Endothelial cell of umbilical vein (primary cell): ENCODE data around the gene SMOC1. TPM values are rescaled to one million over a fixed set of nuclear protein-coding genes. Genes with fewer than 3 reads are reported as not detected.

Experiments
- BruUV-seq: library from RNA; stranded (reverse); fragments of 400-500 nt; replicated peaks from 2 replicates; lab custom pipeline; 2021; lab: Mats Ljungman, UMichigan
- CTCF ChIA-PET: fragments of 300-600, 350-600 bp; sonication (Branson Sonifier 250); formaldehyde crosslinking; loops from one replicate; lab custom pipeline; 2021; ENCODE audit warnings: antibody characterized with exemption, inconsistent platforms; lab: Charles Lee
- POLR2A ChIA-PET: fragments of 300-600, 350-600 bp; sonication (Branson Sonifier 250); formaldehyde crosslinking; loops from one replicate; lab custom pipeline; 2021; ENCODE audit warnings: antibody characterized with exemption, inconsistent platforms; lab: Charles Lee
- DNase-seq: peaks from one replicate; pipeline ENCODE4 v3.0.0-alpha.2; 2011; ENCODE audit warnings: low read depth, low spot score
- FAIRE-seq: peaks from 2 replicates; lab custom pipeline; 2011; peaks lifted over from hg19 to GRCh38; lab: Jason Lieb, UNC
- H2AFZ ChIP-seq: 2 replicates; pipeline ENCODE4 v1.6.0; 2012; ENCODE audit warnings: low read depth, low read length, control low read depth, inconsistent platforms
- H3K27ac ChIP-seq: 2 replicates; pipeline ENCODE4 v1.5.1; 2011; ENCODE audit warnings: low read depth, mild to moderate bottlenecking, control low read depth, low read length, moderate library complexity; ENCODE audit not compliant: insufficient read depth
- H3K27me3 ChIP-seq, 2 experiments: 2 replicates each; pipeline versions ENCODE4 v1.6.0 to v1.6.1; 2011; ENCODE audit warnings: low read length in 2 of 2, mixed read lengths in 1 of 2; ENCODE audit not compliant: control insufficient read depth in 2 of 2, insufficient read depth in 2 of 2
- H3K36me3 ChIP-seq, 2 experiments: 2 replicates in 1 of 2; 3 replicates in 1 of 2; pipeline ENCODE4 v1.5.1; 2011; ENCODE audit warnings: low read length in 2 of 2, mild to moderate bottlenecking in 1 of 2, moderate library complexity in 1 of 2; ENCODE audit not compliant: control insufficient read depth in 2 of 2, insufficient read depth in 2 of 2; ENCODE audit errors: extremely low read depth in 1 of 2
- H3K4me1 ChIP-seq: 3 replicates; pipeline ENCODE4 v1.5.1; 2011; ENCODE audit warnings: mild to moderate bottlenecking, low read length; ENCODE audit not compliant: control insufficient read depth, insufficient read depth; ENCODE audit errors: extremely low read depth
- H3K4me2 ChIP-seq: 2 replicates; pipeline ENCODE4 v1.6.1; 2011; ENCODE audit warnings: low read length, control low read depth, mixed read lengths; ENCODE audit not compliant: insufficient read depth
- H3K4me3 ChIP-seq, 3 experiments: fragments of 200-600 bp in 1 of 3; sonication (generic), shearing (Covaris generic) in 1 of 3; replicated peaks in 1 of 3; 2 replicates each; pipeline ENCODE4 v1.5.1; 2011 to 2016; ENCODE audit warnings: control low read depth in 3 of 3, low read length in 3 of 3, mild to moderate bottlenecking in 2 of 3, inconsistent platforms in 1 of 3, low read depth in 1 of 3, moderate library complexity in 1 of 3; ENCODE audit not compliant: insufficient read depth in 1 of 3
- H3K79me2 ChIP-seq: 2 replicates; pipeline ENCODE4 v1.6.0; 2012; ENCODE audit warnings: low read length, inconsistent platforms; ENCODE audit not compliant: control insufficient read depth, insufficient read depth
- H3K9ac ChIP-seq: replicated peaks from 2 replicates; pipeline ENCODE3; 2011; ENCODE audit warnings: low read length, control low read depth; ENCODE audit not compliant: insufficient read depth; ENCODE audit errors: extremely low read depth
- H3K9me1 ChIP-seq: replicated peaks from 3 replicates; pipeline ENCODE4 v1.6.0; 2011; ENCODE audit warnings: mild to moderate bottlenecking, low read length; ENCODE audit not compliant: control insufficient read depth, insufficient read depth; ENCODE audit errors: extremely low read depth
- H3K9me3 ChIP-seq: replicated peaks from 2 replicates; pipeline ENCODE4 v1.5.1; 2012; ENCODE audit warnings: low read length, inconsistent platforms; ENCODE audit not compliant: control insufficient read depth, insufficient read depth
- H4K20me1 ChIP-seq: replicated peaks from 2 replicates; pipeline ENCODE3; 2011; ENCODE audit warnings: mild to moderate bottlenecking, low read length; ENCODE audit not compliant: control insufficient read depth, insufficient read depth; ENCODE audit errors: extremely low read depth
- CTCF ChIP-seq, 2 donors: IDR thresholded peaks; 1 replicate in 1 of 2; 2 replicates in 1 of 2; pipeline ENCODE4 v1.5.1; 2011; ENCODE audit warnings: low read length in 2 of 2, mild to moderate bottlenecking in 2 of 2, moderate library complexity in 2 of 2, control low read depth in 1 of 2, inconsistent platforms in 1 of 2, low read depth in 1 of 2; ENCODE audit not compliant: insufficient read depth in 1 of 2; ENCODE audit errors: extremely low read depth in 1 of 2
- EZH2 ChIP-seq: IDR thresholded peaks from 2 replicates; pipeline ENCODE4 v1.6.1; 2012; ENCODE audit warnings: borderline replicate concordance, low read depth, mild to moderate bottlenecking, moderate library complexity, low read length, inconsistent platforms; ENCODE audit not compliant: severe bottlenecking
- FOS ChIP-seq: IDR thresholded peaks from 2 replicates; pipeline ENCODE4 v1.6.1; 2011; ENCODE audit warnings: mild to moderate bottlenecking, low read length, moderate library complexity, borderline replicate concordance; ENCODE audit not compliant: insufficient read depth
- GATA2 ChIP-seq: IDR thresholded peaks from 2 replicates; pipeline ENCODE4 v1.7.0; 2011; ENCODE audit warnings: low read depth, mild to moderate bottlenecking, moderate library complexity, mixed read lengths, low read length; ENCODE audit not compliant: insufficient read length, insufficient read depth
- JUN ChIP-seq: IDR thresholded peaks from 2 replicates; pipeline ENCODE4 v1.6.1; 2011; ENCODE audit warnings: borderline replicate concordance, low read depth; ENCODE audit not compliant: insufficient read length, insufficient read depth
- MYC ChIP-seq: IDR thresholded peaks from one replicate; pipeline ENCODE4 v1.6.1; 2011; ENCODE audit warnings: mild to moderate bottlenecking, low read depth, low read length
- POLR2A ChIP-seq: IDR thresholded peaks from 2 replicates; pipeline ENCODE4 v1.6.1; 2012; ENCODE audit warnings: low read depth, mild to moderate bottlenecking, control low read depth, low read length
- POLR2AphosphoS5 ChIP-seq: IDR thresholded peaks from 2 replicates; pipeline ENCODE4 v1.6.1; 2012; ENCODE audit warnings: low read depth, mild to moderate bottlenecking, control low read depth, low read length, moderate library complexity; ENCODE audit not compliant: insufficient read depth
- dilution Hi-C: fragments of 300-500 bp; cut with MboI; formaldehyde crosslinking; loops from one replicate; pipeline ENCODE4 v1.15.0; 2019; ENCODE audit warnings: low sequenced_read_pairs; ENCODE audit not compliant: extremely low pct_ligation_motif_present
- intact Hi-C: fragments of 100-400 bp; cut with micrococcal nuclease; formaldehyde crosslinking; loops from one replicate; pipeline ENCODE4 v1.10.0; 2022
- polyA plus RNA-seq, 4 experiments: library from polyadenylated mRNA; depleted of rRNA in 3 of 4; stranded (reverse) in 3 of 4; unstranded in 1 of 4; fragments of >200 nt; gene quantifications; 2 replicates each; pipeline versions ENCODE4 v1.2.1 to v1.2.3, GENCODE V29; 2011 to 2012; ENCODE audit warnings: missing spikeins in 1 of 4
- total RNA-seq: library from RNA; stranded (reverse); gene quantifications from 2 replicates; pipeline ENCODE4 v1.2.3, GENCODE V29; 2021
- TF ChIP-seq, protein P1 (sequence below): IDR thresholded peaks from 2 replicates; pipeline ENCODE4 v1.6.1; 2011; ENCODE audit not compliant: insufficient read depth, insufficient read length

Gene SMOC1
- total and polyA plus RNA-seq, 2 donors (not counting 3 experiments of a cell fraction or from before 2014, with no cell fraction given), result 0.97 to 1.1 TPM

GRCh38 chr14:69917287-69917686, 38.1 kb downstream of the SMOC1 start:
- Histone ChIP-seq H3K9me1 (no peaks in the 10 kb centered on the region), H3K4me3 (no peak overlapping the region), H3K36me3 (no peaks in the 10 kb centered on the region), H3K27ac (no peak overlapping the region), H3K79me2 (no peaks in the 10 kb centered on the region), H3K9ac (no peak overlapping the region), H4K20me1 (no peaks in the 10 kb centered on the region), H3K9me3 (no peaks in the 10 kb centered on the region), H3K4me2 (no peak overlapping the region), H3K27me3 (no peaks in the 10 kb centered on the region), H2AFZ (no peak overlapping the region), H3K4me1 (no peaks in the 10 kb centered on the region)
- no peak for FAIRE-seq
- ChIA-PET CTCF (interaction anchor here (1.2 kb wide), 1 partner anchor 111 kb away, joined by 4 read pairs; no protein-coding TSS in a partner anchor), POLR2A (no interaction called here)
- TF ChIP-seq MYC, result no peak
- no peak for TF ChIP-seq GATA2
- TF ChIP-seq POLR2AphosphoS5, result no peak
- TF ChIP-seq POLR2A, result no peak
- no peak for TF ChIP-seq CTCF (IDR thresholded peaks at IDR 0.05; ENCODE audit: extremely low read depth in 1 of 2, insufficient read depth in 1 of 2, low read depth in 1 of 2, low read length in 2 of 2)
- no peak for TF ChIP-seq JUN
- TF ChIP-seq, protein P1, sequence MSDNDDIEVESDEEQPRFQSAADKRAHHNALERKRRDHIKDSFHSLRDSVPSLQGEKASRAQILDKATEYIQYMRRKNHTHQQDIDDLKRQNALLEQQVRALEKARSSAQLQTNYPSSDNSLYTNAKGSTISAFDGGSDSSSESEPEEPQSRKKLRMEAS, result no peak
- TF ChIP-seq FOS, result no peak
- no peak for TF ChIP-seq EZH2
- no TSS peak for BruUV-seq
- intact Hi-C loops (no loop called here), dilution Hi-C loops (no loop called here)
- DNase-seq, result no peak
